Body of pancreas (tissue), 4 donors: ENCODE data around the gene NGF.

ENCODE experiments used
- CTCF ChIP-seq, 7 experiments: fragments of 450-650 bp in 4 of 7; fragments of 200-600 bp in 3 of 7; sonication (generic) in 3 of 7; IDR thresholded peaks; one replicate each; pipeline ENCODE4 v1.5.1; 2016 to 2019; ENCODE audit warnings: antibody characterized with exemption in 7 of 7
- POLR2A ChIP-seq, 3 donors: fragments of 450-650 bp; IDR thresholded peaks; one replicate each; pipeline ENCODE4 v1.6.1; 2016; ENCODE audit warnings: antibody characterized with exemption in 3 of 3, mild to moderate bottlenecking in 2 of 3

- no peak for TF ChIP-seq CTCF (IDR thresholded peaks at IDR 0.05)
- TF ChIP-seq POLR2A (IDR thresholded peaks at IDR 0.05), result no peak
Measured at GRCh38 chr1:115379943-115380342, 41.9 kb upstream of the NGF start.
